Occipital lobe (tissue), 2 donors: ENCODE measurements around the gene AIM2. TPM values are rescaled to one million over a fixed set of nuclear protein-coding genes. Genes with fewer than 3 reads are reported as not detected.
"Not testable (repeated sequence)": the region's sequence is repeated elsewhere in the genome, so short reads cannot be mapped to it uniquely, and the experiment has no call there.

Source experiments
- DNase-seq: peaks from one replicate; lab custom pipeline; 2025; lab: John Stamatoyannopoulos, UW
- total RNA-seq: library from RNA; depleted of rRNA; stranded (reverse); fragments of >200 nt; gene quantifications from one replicate; pipeline ENCODE4 v1.2.3, GENCODE V29; 2014

The AIM2 gene
- total RNA-seq, 1 donor from 2014 or later: 23.4 TPM

GRCh38 chr1:159081626-159082025 is 5.1 kb upstream of the AIM2 start:
- DNase-seq: no peak

- no peak for DNase-seq
Measured at GRCh38 chr1:159079525-159079924, 3.0 kb upstream of the AIM2 start.

- no peak for DNase-seq
Measured at GRCh38 chr1:159077120-159077961, 775 bp upstream of the AIM2 start.

- no peak for DNase-seq
Measured at GRCh38 chr1:159071970-159072582, 4.5 kb downstream of the AIM2 start.

GRCh38 chr1:159068886-159069285 is 7.7 kb downstream of the AIM2 start:
- DNase-seq: no peak

GRCh38 chr1:159067699-159068621 is 8.6 kb downstream of the AIM2 start:
- DNase-seq: no peak

GRCh38 chr1:159066108-159066507 is 10.5 kb downstream of the AIM2 start:
- DNase-seq: no peak

- DNase-seq: no peak
Measured at GRCh38 chr1:159065106-159065505, 11.5 kb downstream of the AIM2 start.

- DNase-seq: no peak
Measured at GRCh38 chr1:159058751-159059150, 17.8 kb downstream of the AIM2 start.

- DNase-seq: no peak
Measured at GRCh38 chr1:159056069-159056698, 20.4 kb downstream of the AIM2 start.

GRCh38 chr1:159055181-159055641 is 21.4 kb downstream of the AIM2 start:
- no peak for DNase-seq

GRCh38 chr1:159054427-159054826 is 22.1 kb downstream of the AIM2 start:
- no peak for DNase-seq

GRCh38 chr1:159051436-159051835 is 25.1 kb downstream of the AIM2 start:
- no peak for DNase-seq

- DNase-seq: not testable (repeated sequence)
Measured at GRCh38 chr1:159046486-159046885, 30.1 kb downstream of the AIM2 start.

- no peak for DNase-seq
Measured at GRCh38 chr1:159040893-159041724, 35.5 kb downstream of the AIM2 start.

GRCh38 chr1:159040206-159040605 is 36.4 kb downstream of the AIM2 start:
- DNase-seq: no peak

GRCh38 chr1:159030877-159031447 is 45.6 kb downstream of the AIM2 start:
- no peak for DNase-seq

- no peak for DNase-seq
Measured at GRCh38 chr1:159030311-159030710, 46.3 kb downstream of the AIM2 start.

- not testable (repeated sequence) for DNase-seq
Measured at GRCh38 chr1:159026841-159027240, 49.7 kb downstream of the AIM2 start.

- no peak for DNase-seq
Measured at GRCh38 chr1:159025043-159025442, 51.5 kb downstream of the AIM2 start.
